Ishikawa (cell line): ENCODE data around the gene SLC15A3.

Source experiments
- CEBPB ChIP-seq: IDR thresholded peaks from 2 replicates; pipeline ENCODE4 v1.6.1; 2012
- CREB1 ChIP-seq: IDR thresholded peaks from 2 replicates; pipeline ENCODE4 v1.6.1; 2012; ENCODE audit warnings: low read depth
- EGR1 ChIP-seq: IDR thresholded peaks from 2 replicates; pipeline ENCODE4 v1.6.1; 2012
- EP300 ChIP-seq: IDR thresholded peaks from 2 replicates; pipeline ENCODE4 v1.6.1; 2012; ENCODE audit warnings: borderline replicate concordance
- FOXM1 ChIP-seq: IDR thresholded peaks from 2 replicates; pipeline ENCODE4 v1.6.1; 2012; ENCODE audit warnings: low read depth, borderline replicate concordance
- NFIC ChIP-seq: IDR thresholded peaks from 2 replicates; pipeline ENCODE4 v1.6.1; 2012
- RAD21 ChIP-seq: IDR thresholded peaks from 2 replicates; pipeline ENCODE4 v1.6.1; 2012; ENCODE audit warnings: low read depth
- TAF1 ChIP-seq: IDR thresholded peaks from 2 replicates; pipeline ENCODE4 v1.6.1; 2012; ENCODE audit warnings: low read depth, mild to moderate bottlenecking
- TCF12 ChIP-seq: IDR thresholded peaks from 2 replicates; pipeline ENCODE4 v1.6.1; 2012; ENCODE audit warnings: low read depth
- TEAD4 ChIP-seq: IDR thresholded peaks from 2 replicates; pipeline ENCODE4 v1.6.1; 2012
- YY1 ChIP-seq: IDR thresholded peaks from 2 replicates; pipeline ENCODE4 v1.6.1; 2012; ENCODE audit warnings: low read depth
- TF ChIP-seq, protein P1 (sequence below): IDR thresholded peaks from 2 replicates; pipeline ENCODE4 v1.6.1; 2012; ENCODE audit warnings: low read depth, mild to moderate bottlenecking
- TF ChIP-seq, protein P2 (sequence below): IDR thresholded peaks from 2 replicates; pipeline ENCODE4 v1.6.1; 2012
- TF ChIP-seq, protein P3 (sequence below): IDR thresholded peaks from 2 replicates; pipeline ENCODE4 v1.6.1; 2012

DNA sequence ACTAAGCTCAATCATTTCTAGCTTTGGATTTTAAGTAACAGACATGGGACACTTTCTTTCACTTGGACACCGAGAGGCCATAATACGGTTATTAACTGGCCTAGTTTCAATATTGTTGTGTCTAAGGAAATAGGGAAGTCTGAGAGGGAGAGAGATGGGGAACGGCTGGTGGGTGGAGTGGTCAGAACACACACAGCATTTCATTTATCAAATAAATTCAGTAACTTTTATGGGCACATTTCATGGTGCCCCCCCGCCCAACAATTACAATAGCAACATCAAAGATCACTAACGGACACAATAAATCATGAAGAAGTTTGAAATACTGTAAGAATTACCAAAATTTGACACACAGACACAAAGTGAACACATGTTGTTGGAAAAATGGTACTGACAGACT lies 56.3 kb downstream of the SLC15A3 start:
- TF ChIP-seq CREB1 (no peak), EP300 (no peak), TCF12 (no peak), RAD21 (no peak), CEBPB (no peak), TAF1 (no peak), TEAD4 (no peak), EGR1 (no peak), NFIC (no peak), YY1 (no peak), FOXM1 (no peak)
- TF ChIP-seq, protein P1, sequence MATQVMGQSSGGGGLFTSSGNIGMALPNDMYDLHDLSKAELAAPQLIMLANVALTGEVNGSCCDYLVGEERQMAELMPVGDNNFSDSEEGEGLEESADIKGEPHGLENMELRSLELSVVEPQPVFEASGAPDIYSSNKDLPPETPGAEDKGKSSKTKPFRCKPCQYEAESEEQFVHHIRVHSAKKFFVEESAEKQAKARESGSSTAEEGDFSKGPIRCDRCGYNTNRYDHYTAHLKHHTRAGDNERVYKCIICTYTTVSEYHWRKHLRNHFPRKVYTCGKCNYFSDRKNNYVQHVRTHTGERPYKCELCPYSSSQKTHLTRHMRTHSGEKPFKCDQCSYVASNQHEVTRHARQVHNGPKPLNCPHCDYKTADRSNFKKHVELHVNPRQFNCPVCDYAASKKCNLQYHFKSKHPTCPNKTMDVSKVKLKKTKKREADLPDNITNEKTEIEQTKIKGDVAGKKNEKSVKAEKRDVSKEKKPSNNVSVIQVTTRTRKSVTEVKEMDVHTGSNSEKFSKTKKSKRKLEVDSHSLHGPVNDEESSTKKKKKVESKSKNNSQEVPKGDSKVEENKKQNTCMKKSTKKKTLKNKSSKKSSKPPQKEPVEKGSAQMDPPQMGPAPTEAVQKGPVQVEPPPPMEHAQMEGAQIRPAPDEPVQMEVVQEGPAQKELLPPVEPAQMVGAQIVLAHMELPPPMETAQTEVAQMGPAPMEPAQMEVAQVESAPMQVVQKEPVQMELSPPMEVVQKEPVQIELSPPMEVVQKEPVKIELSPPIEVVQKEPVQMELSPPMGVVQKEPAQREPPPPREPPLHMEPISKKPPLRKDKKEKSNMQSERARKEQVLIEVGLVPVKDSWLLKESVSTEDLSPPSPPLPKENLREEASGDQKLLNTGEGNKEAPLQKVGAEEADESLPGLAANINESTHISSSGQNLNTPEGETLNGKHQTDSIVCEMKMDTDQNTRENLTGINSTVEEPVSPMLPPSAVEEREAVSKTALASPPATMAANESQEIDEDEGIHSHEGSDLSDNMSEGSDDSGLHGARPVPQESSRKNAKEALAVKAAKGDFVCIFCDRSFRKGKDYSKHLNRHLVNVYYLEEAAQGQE: no peak
- TF ChIP-seq, protein P2, sequence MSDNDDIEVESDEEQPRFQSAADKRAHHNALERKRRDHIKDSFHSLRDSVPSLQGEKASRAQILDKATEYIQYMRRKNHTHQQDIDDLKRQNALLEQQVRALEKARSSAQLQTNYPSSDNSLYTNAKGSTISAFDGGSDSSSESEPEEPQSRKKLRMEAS: no peak
- TF ChIP-seq, protein P3, sequence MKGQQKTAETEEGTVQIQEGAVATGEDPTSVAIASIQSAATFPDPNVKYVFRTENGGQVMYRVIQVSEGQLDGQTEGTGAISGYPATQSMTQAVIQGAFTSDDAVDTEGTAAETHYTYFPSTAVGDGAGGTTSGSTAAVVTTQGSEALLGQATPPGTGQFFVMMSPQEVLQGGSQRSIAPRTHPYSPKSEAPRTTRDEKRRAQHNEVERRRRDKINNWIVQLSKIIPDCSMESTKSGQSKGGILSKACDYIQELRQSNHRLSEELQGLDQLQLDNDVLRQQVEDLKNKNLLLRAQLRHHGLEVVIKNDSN: no peak
